Measurements from ENCODE around the gene PMVK.

PMVK gene

DNA sequence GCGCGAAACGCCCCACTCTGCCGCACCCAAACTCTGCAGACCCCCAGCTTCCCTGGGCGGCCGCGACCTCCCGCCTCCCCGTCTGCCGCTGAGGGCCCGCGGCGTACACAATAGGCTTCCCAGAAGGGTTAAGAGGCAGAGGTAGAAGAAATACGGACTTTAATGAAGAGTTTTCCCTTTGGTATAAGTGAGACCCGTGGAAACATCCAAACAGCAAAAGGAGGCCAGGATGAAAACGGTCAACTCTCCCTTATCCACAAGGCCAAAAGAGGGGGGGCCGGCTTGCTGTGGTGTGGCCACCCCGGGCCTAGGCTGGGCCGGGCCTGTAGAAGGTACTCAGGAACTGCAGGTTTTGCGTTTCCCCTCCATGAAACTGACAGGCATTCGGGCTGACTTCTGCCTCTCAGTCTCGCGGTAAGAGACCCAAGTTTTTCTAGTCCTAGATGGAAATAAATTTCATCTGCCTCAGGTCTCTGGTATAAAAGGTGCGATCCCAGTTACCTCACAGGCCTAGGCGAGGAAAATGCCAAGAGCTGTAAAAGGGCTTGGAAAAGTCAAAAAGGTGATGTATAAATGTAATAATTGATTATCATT lies 25.7 kb upstream of the PMVK start:
- Histone ChIP-seq H3K27me3 (ENCODE audit: insufficient read depth, poor library complexity, severe bottlenecking) (no peaks in the 10 kb centered on the region), H3K27ac (ENCODE audit: poor library complexity, severe bottlenecking) (peak overlapping the region; percentile 99), H3K4me3 (ENCODE audit: severe bottlenecking) (peak overlapping the region; percentile 86), H3K36me3 (ENCODE audit: low read depth) (peaks cover 58% of the 10 kb centered on the region), H3K4me1 (ENCODE audit: insufficient read depth, poor library complexity, severe bottlenecking) (peaks cover 8% of the 10 kb centered on the region), H3K9me3 (ENCODE audit: severe bottlenecking) (no peaks in the 10 kb centered on the region)
- DNase-seq (ENCODE audit: low spot score) (no peak), ATAC-seq (ENCODE audit: low read depth) (peak; percentile 13)
- TF ChIP-seq, protein P1, sequence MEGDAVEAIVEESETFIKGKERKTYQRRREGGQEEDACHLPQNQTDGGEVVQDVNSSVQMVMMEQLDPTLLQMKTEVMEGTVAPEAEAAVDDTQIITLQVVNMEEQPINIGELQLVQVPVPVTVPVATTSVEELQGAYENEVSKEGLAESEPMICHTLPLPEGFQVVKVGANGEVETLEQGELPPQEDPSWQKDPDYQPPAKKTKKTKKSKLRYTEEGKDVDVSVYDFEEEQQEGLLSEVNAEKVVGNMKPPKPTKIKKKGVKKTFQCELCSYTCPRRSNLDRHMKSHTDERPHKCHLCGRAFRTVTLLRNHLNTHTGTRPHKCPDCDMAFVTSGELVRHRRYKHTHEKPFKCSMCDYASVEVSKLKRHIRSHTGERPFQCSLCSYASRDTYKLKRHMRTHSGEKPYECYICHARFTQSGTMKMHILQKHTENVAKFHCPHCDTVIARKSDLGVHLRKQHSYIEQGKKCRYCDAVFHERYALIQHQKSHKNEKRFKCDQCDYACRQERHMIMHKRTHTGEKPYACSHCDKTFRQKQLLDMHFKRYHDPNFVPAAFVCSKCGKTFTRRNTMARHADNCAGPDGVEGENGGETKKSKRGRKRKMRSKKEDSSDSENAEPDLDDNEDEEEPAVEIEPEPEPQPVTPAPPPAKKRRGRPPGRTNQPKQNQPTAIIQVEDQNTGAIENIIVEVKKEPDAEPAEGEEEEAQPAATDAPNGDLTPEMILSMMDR (IDR thresholded peaks at IDR 0.05; ENCODE audit: poor library complexity, severe bottlenecking): peak; percentile 57

DNA sequence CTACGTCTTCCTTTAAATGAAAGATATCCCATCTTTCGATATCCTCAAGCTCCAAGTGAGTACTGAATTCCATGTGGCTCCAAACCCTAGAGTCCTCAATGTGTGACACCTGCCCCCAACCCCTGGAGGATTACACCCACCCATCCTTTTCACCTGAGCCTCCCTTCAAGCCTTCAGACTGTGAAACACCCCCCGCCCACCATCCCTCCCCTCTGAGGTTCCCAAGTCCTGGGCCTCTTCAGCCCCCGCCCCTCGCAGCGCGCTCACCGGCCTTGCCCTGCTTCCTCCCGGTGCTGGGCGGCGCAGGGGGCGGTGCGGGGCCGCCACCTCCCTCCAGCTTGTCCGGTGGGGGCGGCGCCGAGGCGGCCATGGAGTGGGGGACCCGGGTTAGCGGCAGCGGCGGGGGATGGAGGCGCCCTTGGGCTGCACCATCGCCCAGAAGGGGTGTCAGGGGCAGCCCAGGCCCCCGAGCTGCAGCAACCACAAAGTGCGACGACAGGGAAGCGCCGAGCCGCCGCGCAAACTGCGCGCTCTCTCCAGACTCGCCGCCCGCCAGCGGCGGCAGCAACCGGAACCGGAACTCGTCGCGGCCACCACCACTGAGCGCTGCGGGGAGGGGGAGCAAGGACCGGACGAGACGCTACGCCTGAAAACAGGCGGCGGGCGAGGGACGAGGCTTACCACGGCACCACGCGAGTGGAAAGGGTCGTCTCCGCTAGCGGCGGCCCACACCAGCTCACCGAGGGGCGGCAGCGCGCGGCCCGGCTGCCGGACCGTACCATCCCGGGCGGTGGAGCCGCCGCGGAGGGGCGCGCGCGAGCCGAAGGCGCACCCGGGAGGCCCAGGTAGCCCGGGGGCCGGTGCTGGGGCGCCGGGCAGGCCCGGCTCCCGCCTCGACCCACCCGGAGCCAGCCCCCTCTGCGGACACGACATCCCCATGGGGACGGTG lies 25.0 kb upstream of the PMVK start, which contains the start of gene PYGO2:
Gene PYGO2, minus strand, starts transcription at position 576 of the 949 bp plus-strand sequence. Its CDS starts 206 bp downstream, at position 370.
- Histone ChIP-seq H3K36me3 (ENCODE audit: low read depth) (peaks cover 51% of the 10 kb centered on the region), H3K27me3 (ENCODE audit: insufficient read depth, poor library complexity, severe bottlenecking) (no peaks in the 10 kb centered on the region), H3K4me3 (ENCODE audit: severe bottlenecking) (peak within 1 kb of the TSS; percentile 86), H3K27ac (ENCODE audit: poor library complexity, severe bottlenecking) (peak within 1 kb of the TSS; percentile 99), H3K4me1 (ENCODE audit: insufficient read depth, poor library complexity, severe bottlenecking) (peaks cover 10% of the 10 kb centered on the region), H3K9me3 (ENCODE audit: severe bottlenecking) (no peaks in the 10 kb centered on the region)
- TF ChIP-seq, protein P1 (IDR thresholded peaks at IDR 0.05; ENCODE audit: poor library complexity, severe bottlenecking): peak; percentile 80
- DNase-seq (ENCODE audit: low spot score) (peak; percentile 86), ATAC-seq (ENCODE audit: low read depth) (peak; percentile 83)

DNA sequence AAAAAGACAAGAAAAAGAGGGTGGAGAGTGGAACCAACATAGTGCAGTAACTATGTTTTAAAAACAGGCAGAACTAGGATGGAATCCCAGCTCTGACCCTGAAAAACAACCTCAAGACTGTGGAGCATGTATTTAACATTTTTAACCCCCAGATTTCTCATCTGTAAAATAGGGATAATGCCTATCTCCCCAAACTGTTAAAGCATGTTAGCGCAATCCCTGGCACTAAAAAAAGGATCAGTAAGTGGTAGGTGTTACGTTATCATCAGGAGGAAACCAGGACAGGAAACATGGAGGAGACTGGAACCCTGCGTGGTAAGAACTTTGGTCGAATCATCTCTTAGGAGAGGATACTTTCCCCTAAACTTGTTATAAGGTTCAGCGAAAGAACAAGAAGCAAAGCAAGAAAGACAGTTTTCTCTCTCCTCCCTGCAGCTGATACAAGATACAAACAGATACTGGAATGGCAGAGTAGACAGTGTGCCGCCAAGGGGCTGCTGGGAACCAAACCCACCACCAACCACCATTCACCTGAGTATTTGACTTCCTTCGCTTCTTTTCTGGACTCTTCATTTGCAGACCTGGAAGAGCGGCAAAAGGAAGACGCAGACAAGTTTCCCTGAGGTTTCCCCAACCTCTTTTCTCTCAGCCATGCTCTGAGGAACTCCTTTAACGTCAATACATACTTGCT lies 24.1 kb upstream of the PMVK start:
- no peaks in the 10 kb centered on the region for H3K9me3 ChIP-seq (ENCODE audit: severe bottlenecking)
- TF ChIP-seq, protein P1 (IDR thresholded peaks at IDR 0.05; ENCODE audit: poor library complexity, severe bottlenecking): no peak
- peaks cover 11% of the 10 kb centered on the region for H3K4me1 ChIP-seq (ENCODE audit: insufficient read depth, poor library complexity, severe bottlenecking)
- no peak for ATAC-seq (ENCODE audit: low read depth)
- no peaks in the 10 kb centered on the region for H3K27me3 ChIP-seq (ENCODE audit: insufficient read depth, poor library complexity, severe bottlenecking)
- peak overlapping the region; percentile 99 for H3K27ac ChIP-seq (ENCODE audit: poor library complexity, severe bottlenecking)
- no peak for DNase-seq (ENCODE audit: low spot score)
- H3K36me3 ChIP-seq (ENCODE audit: low read depth): peaks cover 42% of the 10 kb centered on the region
- peak overlapping the region; percentile 86 for H3K4me3 ChIP-seq (ENCODE audit: severe bottlenecking)

DNA sequence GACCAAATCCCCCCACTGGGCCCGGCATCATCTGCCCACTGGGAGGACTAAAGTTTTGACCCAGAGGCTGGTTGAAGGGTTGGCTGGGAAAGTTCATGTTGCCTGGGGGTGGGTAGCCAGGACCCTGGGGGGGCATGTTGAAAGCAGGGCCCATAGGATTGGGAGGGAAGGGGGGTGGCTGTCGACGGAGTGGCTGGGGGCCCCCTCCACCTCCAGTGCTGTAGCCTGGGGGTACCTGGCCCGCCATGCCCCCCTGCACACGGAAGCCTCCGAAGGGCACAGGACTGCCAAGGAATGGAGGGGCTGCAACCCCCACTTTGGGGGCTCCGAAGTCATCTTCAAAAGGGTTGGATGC lies 22.9 kb upstream of the PMVK start:
- peaks cover 17% of the 10 kb centered on the region for H3K4me1 ChIP-seq (ENCODE audit: insufficient read depth, poor library complexity, severe bottlenecking)
- no peak for ATAC-seq (ENCODE audit: low read depth)
- TF ChIP-seq, protein P1 (IDR thresholded peaks at IDR 0.05; ENCODE audit: poor library complexity, severe bottlenecking): no peak
- no peaks in the 10 kb centered on the region for H3K27me3 ChIP-seq (ENCODE audit: insufficient read depth, poor library complexity, severe bottlenecking)
- H3K4me3 ChIP-seq (ENCODE audit: severe bottlenecking): no peak overlapping the region
- H3K27ac ChIP-seq (ENCODE audit: poor library complexity, severe bottlenecking): no peak overlapping the region
- H3K36me3 ChIP-seq (ENCODE audit: low read depth): peaks cover 30% of the 10 kb centered on the region
- no peaks in the 10 kb centered on the region for H3K9me3 ChIP-seq (ENCODE audit: severe bottlenecking)
- no peak for DNase-seq (ENCODE audit: low spot score)

All from RWPE2 (cell line).